ENCODE results near the gene HBP1.
A peak's percentile ranks its signal among the peaks of the same experiment; 100 is the strongest.

HBP1 gene

GRCh38 chr7:107208024-107208521 lies 39.3 kb downstream of the HBP1 start:
- no peaks in the 10 kb centered on the region for H3K27me3 ChIP-seq
- TF ChIP-seq Cebpa-rat (IDR thresholded peaks at IDR 0.05) = no peak
- peak overlapping the region in 2 of 11 experiments; percentile 16 to 42; a peak in 2 of 22 replicates for H3K9ac ChIP-seq
- H3K4me3 ChIP-seq = no peak overlapping the region
- H3K27ac ChIP-seq = peak overlapping the region in 9 of 11 experiments; percentile 19 to 65 (median 51); a peak in 16 of 22 replicates
- H3K4me1 ChIP-seq = peaks cover 24 to 29% (median 26%) of the 10 kb centered on the region in 10 experiments
- H4K20me1 ChIP-seq = peaks cover 0 to 23% (median 0%) of the 10 kb centered on the region in 11 experiments; a peak in 2 of 22 replicates
- H3K4me2 ChIP-seq = peak overlapping the region in 9 of 11 experiments; percentile 29 to 72 (median 56); a peak in 18 of 22 replicates
- H3K36me3 ChIP-seq = peaks cover 63 to 87% (median 74%) of the 10 kb centered on the region in 11 experiments
- peaks cover 0 to 13% (median 3%) of the 10 kb centered on the region in 11 experiments; a peak in 12 of 22 replicates for H3K9me3 ChIP-seq (replicated peaks in 1 of 11)

GRCh38 chr7:107208563-107208962 lies 39.8 kb downstream of the HBP1 start:
- no peak for TF ChIP-seq Cebpa-rat (IDR thresholded peaks at IDR 0.05)
- Histone ChIP-seq H3K36me3 (peaks cover 63 to 86% (median 74%) of the 10 kb centered on the region in 11 experiments), H3K9me3 (replicated peaks in 1 of 11) (peaks cover 2 to 17% (median 8%) of the 10 kb centered on the region in 11 experiments; a peak in 19 of 22 replicates), H3K27me3 (no peaks in the 10 kb centered on the region), H3K27ac (peak overlapping the region in 9 of 11 experiments; percentile 19 to 65 (median 51); a peak in 15 of 22 replicates), H3K4me1 (peaks cover 25 to 33% (median 27%) of the 10 kb centered on the region in 10 experiments), H3K4me2 (peak overlapping the region in 9 of 11 experiments; percentile 29 to 72 (median 56); a peak in 17 of 22 replicates), H3K9ac (peak overlapping the region in 2 of 11 experiments; percentile 16 to 42; a peak in 1 of 22 replicates), H3K4me3 (no peak overlapping the region), H4K20me1 (peaks cover 0 to 18% (median 0%) of the 10 kb centered on the region in 11 experiments; a peak in 2 of 22 replicates)

DNA sequence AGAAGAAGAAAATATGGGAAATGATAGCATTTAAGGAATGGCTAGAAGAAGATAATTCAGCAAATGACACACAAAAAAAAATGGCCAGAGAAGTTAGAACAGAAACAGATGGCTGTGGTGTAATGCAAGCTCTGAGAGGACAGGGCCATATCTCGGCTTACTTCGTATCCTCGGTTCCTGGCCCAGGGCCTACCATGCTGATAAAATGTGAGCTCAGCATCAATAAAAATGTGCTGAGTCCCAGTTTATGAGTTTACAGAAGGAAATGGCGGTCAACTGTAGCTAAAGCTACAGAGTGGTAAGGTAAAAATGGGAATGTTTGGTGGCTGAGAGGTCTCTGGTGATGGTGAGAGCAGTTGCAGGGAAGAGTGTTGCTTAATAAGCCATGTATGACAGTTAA lies 40.8 kb downstream of the HBP1 start:
- peaks cover 10 to 28% (median 18%) of the 10 kb centered on the region in 11 experiments; a peak in 21 of 22 replicates for H3K9me3 ChIP-seq (replicated peaks in 1 of 11)
- peak overlapping the region in 3 of 11 experiments; percentile 56 to 65 (median 56); a peak in 2 of 22 replicates for H3K27ac ChIP-seq
- TF ChIP-seq Cebpa-rat (IDR thresholded peaks at IDR 0.05) = no peak
- peaks cover 25 to 33% (median 27%) of the 10 kb centered on the region in 10 experiments for H3K4me1 ChIP-seq
- H4K20me1 ChIP-seq = peaks cover 0 to 10% (median 0%) of the 10 kb centered on the region in 11 experiments; a peak in 2 of 22 replicates
- no peak overlapping the region for H3K4me3 ChIP-seq
- H3K9ac ChIP-seq = no peak overlapping the region
- H3K27me3 ChIP-seq = no peaks in the 10 kb centered on the region
- H3K4me2 ChIP-seq = peak overlapping the region in 8 of 11 experiments; percentile 49 to 72 (median 58); a peak in 14 of 22 replicates
- H3K36me3 ChIP-seq = peaks cover 61 to 85% (median 68%) of the 10 kb centered on the region in 11 experiments

DNA sequence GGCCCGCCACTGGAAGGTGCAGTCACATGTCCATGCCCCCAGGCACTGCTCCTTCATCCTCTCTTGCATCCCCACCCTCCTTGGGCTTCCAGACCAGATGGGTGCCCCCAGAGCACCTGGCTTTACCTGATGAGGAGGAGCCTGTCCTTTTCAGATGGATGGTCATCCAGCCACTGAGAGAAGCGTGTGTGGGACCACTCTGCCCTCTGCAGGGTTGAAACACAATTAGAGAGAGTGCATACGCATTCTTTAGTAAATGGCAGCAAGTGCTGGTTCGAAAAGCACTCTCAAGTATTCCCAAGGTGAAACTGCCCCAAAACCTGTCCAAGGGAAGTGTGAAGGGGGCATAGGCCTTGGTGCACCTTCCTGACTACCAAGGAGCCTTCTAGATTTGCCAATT lies 41.6 kb downstream of the HBP1 start:
- H3K36me3 ChIP-seq = peaks cover 59 to 85% (median 64%) of the 10 kb centered on the region in 11 experiments
- H3K4me1 ChIP-seq = peaks cover 25 to 33% (median 27%) of the 10 kb centered on the region in 10 experiments
- no peak for TF ChIP-seq Cebpa-rat (IDR thresholded peaks at IDR 0.05)
- no peak overlapping the region for H3K9ac ChIP-seq
- no peak overlapping the region for H3K27ac ChIP-seq
- no peak overlapping the region for H3K4me3 ChIP-seq
- H4K20me1 ChIP-seq = peaks cover 0 to 2% (median 0%) of the 10 kb centered on the region in 11 experiments; a peak in 1 of 22 replicates
- H3K9me3 ChIP-seq (replicated peaks in 1 of 11) = peaks cover 18 to 36% (median 26%) of the 10 kb centered on the region in 11 experiments; a peak in 21 of 22 replicates
- H3K27me3 ChIP-seq = no peaks in the 10 kb centered on the region
- H3K4me2 ChIP-seq = no peak overlapping the region

DNA sequence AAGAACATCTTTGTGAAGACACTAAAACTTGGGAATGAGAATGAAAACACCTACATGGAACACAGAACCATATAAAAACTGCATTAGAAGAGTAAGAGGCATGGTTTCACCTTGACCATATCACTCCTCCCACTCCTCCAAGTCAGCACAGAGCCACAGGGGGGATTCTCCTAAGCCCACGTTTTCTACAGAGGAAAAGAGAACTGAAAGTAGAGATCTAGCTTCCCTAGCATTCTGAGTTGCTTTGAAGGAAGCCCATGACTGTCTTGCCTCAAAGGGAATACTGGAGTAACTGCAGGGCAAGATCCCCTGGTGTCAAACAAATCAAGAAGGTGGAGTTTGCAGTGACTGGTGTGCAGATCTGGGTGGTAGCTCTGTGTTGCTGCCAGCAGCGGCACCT lies 43.9 kb downstream of the HBP1 start:
- Histone ChIP-seq H3K36me3 (peaks cover 38 to 67% (median 45%) of the 10 kb centered on the region in 11 experiments), H3K27me3 (no peaks in the 10 kb centered on the region), H3K9me3 (replicated peaks in 1 of 11) (peaks cover 20 to 37% (median 28%) of the 10 kb centered on the region in 11 experiments; a peak in 21 of 22 replicates), H4K20me1 (no peaks in the 10 kb centered on the region), H3K27ac (no peak overlapping the region), H3K9ac (no peak overlapping the region), H3K4me2 (peak overlapping the region in 2 of 11 experiments; percentile 33 to 56; a peak in 3 of 22 replicates), H3K4me3 (no peak overlapping the region), H3K4me1 (peaks cover 20 to 29% (median 21%) of the 10 kb centered on the region in 10 experiments)
- no peak for TF ChIP-seq Cebpa-rat (IDR thresholded peaks at IDR 0.05)

DNA sequence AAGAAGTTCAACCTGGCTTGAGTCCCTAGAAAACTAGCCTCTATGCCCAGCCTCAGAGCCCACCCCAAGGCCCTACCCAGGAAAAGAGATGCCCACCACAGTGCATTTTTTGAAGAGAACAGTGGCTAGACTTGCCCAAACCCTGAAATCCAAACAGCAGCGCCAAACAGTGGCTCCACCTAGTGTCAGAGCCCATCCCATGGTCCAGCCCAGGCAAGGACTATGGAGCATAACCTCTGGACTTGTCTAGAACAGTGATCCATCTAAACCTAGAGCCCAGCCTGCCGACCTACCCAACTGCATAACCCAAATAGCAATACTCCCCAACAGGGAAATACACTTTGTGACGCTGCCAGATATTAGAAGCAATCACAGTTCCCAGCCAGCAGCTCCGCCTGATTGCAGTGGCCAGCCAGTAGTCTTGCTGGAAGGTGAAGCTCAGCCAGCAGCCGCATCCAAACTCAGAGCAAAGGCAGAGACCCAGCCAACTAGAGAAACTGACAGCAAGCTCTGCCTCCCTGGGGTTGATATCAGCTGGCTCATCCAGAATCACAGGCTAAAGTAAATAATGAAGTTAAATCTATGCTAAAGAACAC lies 44.5 kb downstream of the HBP1 start:
- peaks cover 38 to 62% (median 45%) of the 10 kb centered on the region in 11 experiments for H3K36me3 ChIP-seq
- H3K9me3 ChIP-seq (replicated peaks in 1 of 11) = peaks cover 20 to 37% (median 28%) of the 10 kb centered on the region in 11 experiments; a peak in 21 of 22 replicates
- no peaks in the 10 kb centered on the region for H3K27me3 ChIP-seq
- H3K4me3 ChIP-seq = no peak overlapping the region
- no peak overlapping the region for H3K9ac ChIP-seq
- peak overlapping the region in 2 of 11 experiments; percentile 33 to 56; a peak in 3 of 22 replicates for H3K4me2 ChIP-seq
- H4K20me1 ChIP-seq = no peaks in the 10 kb centered on the region
- H3K4me1 ChIP-seq = peaks cover 14 to 24% (median 15%) of the 10 kb centered on the region in 10 experiments
- no peak overlapping the region for H3K27ac ChIP-seq
- TF ChIP-seq Cebpa-rat (IDR thresholded peaks at IDR 0.05) = no peak

DNA sequence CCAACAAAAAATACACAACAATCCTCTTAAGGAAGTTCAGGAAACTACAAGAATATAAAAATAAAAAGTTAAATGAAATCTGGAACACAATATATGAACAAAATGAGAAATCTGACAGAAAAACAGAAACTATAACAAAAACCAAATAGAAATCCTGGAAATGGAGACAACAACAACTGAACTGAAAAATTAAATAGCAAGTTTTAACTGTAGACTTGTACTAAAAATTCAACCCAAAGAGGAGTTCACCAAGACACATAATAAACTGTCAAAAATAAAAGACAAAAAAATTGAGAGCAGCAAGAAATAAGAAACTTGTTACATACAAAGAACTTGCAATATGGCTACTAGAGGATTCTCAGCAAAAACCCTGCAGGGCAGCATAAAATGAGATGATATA lies 45.1 kb downstream of the HBP1 start:
- no peak overlapping the region for H3K9ac ChIP-seq
- no peaks in the 10 kb centered on the region for H3K27me3 ChIP-seq
- peaks cover 33 to 55% (median 43%) of the 10 kb centered on the region in 11 experiments for H3K36me3 ChIP-seq
- no peaks in the 10 kb centered on the region for H4K20me1 ChIP-seq
- TF ChIP-seq Cebpa-rat (IDR thresholded peaks at IDR 0.05) = no peak
- H3K9me3 ChIP-seq (replicated peaks in 1 of 11) = peaks cover 20 to 37% (median 28%) of the 10 kb centered on the region in 11 experiments; a peak in 21 of 22 replicates
- peaks cover 7 to 17% (median 9%) of the 10 kb centered on the region in 10 experiments for H3K4me1 ChIP-seq
- no peak overlapping the region; a peak in 1 of 20 replicates for H3K4me3 ChIP-seq
- H3K27ac ChIP-seq = no peak overlapping the region
- no peak overlapping the region for H3K4me2 ChIP-seq

- Histone ChIP-seq H3K4me2 (no peak overlapping the region), H3K36me3 (peaks cover 0 to 18% (median 7%) of the 10 kb centered on the region in 11 experiments; a peak in 10 of 22 replicates), H3K4me1 (peaks cover 0 to 8% (median 0%) of the 10 kb centered on the region in 10 experiments; a peak in 2 of 20 replicates), H3K9me3 (replicated peaks in 1 of 11) (peaks cover 1 to 12% (median 8%) of the 10 kb centered on the region in 11 experiments; a peak in 21 of 22 replicates), H3K27ac (no peak overlapping the region), H3K27me3 (no peaks in the 10 kb centered on the region), H4K20me1 (no peaks in the 10 kb centered on the region), H3K9ac (no peak overlapping the region), H3K4me3 (no peak overlapping the region)
- TF ChIP-seq Cebpa-rat (IDR thresholded peaks at IDR 0.05) = no peak
Observed at GRCh38 chr7:107219563-107220244, 50.9 kb downstream of the HBP1 start.
